SK-N-SH (cell line): Measurements from ENCODE around the gene OGFOD2. TPM values are rescaled to one million over a fixed set of nuclear protein-coding genes. Genes with fewer than 3 reads are reported as not detected.

Experiments
- CTCF ChIA-PET: fragments of 300-600, 350-600 bp; formaldehyde crosslinking; extraction: SDS; loops from one replicate; lab custom pipeline; 2021; lab: Yijun Ruan, JAX
- POLR2A ChIA-PET: fragments of 350-600 bp; sonication (Branson Sonifier 250); formaldehyde crosslinking; extraction: SDS; loops from one replicate; lab custom pipeline; 2020; ENCODE audit warnings: antibody characterized with exemption, inconsistent platforms; lab: Yijun Ruan, JAX
- DNase-seq: peaks from one replicate; pipeline ENCODE4 v3.0.0; 2012
- H2AFZ ChIP-seq: fragments of 200-600 bp; sonication (generic); 2 replicates; pipeline ENCODE4 v1.8.1; 2016; ENCODE audit warnings: antibody characterized with exemption, mild to moderate bottlenecking, low read depth
- H3F3A ChIP-seq: fragments of 200-600 bp; sonication (generic); replicated peaks from 2 replicates; pipeline ENCODE3; 2016; ENCODE audit warnings: antibody characterized with exemption, mild to moderate bottlenecking; ENCODE audit not compliant: insufficient read depth
- H3K27ac ChIP-seq, 2 experiments: fragments of 200-500 bp in 1 of 2; fragments of 200-600 bp in 1 of 2; sonication (Bioruptor generic) in 1 of 2; sonication (generic), shearing (Covaris generic) in 1 of 2; 2 replicates each; pipeline versions ENCODE4 v1.5.1 to v1.6.1; 2014 to 2016; ENCODE audit warnings: low read depth in 2 of 2, inconsistent platforms in 1 of 2, low read length in 1 of 2, mild to moderate bottlenecking in 1 of 2, mixed read lengths in 1 of 2
- H3K27me3 ChIP-seq: fragments of 200-600 bp; sonication (generic), shearing (Covaris generic); 2 replicates; pipeline ENCODE4 v1.6.1; 2016; ENCODE audit warnings: mixed run types; ENCODE audit not compliant: insufficient read depth
- H3K36me3 ChIP-seq, 2 experiments: fragments of 200-500 bp in 1 of 2; fragments of 200-600 bp in 1 of 2; sonication (Bioruptor generic) in 1 of 2; sonication (generic) in 1 of 2; replicated peaks in 1 of 2; 2 replicates each; pipeline versions ENCODE3 to v1.5.1; 2014 to 2016; ENCODE audit warnings: low read length in 1 of 2, mild to moderate bottlenecking in 1 of 2; ENCODE audit not compliant: insufficient read depth in 2 of 2, control insufficient read depth in 1 of 2
- H3K4me1 ChIP-seq, 2 experiments: fragments of 200-500 bp in 1 of 2; fragments of 200-600 bp in 1 of 2; sonication (Bioruptor generic) in 1 of 2; sonication (generic), shearing (Covaris generic) in 1 of 2; 2 replicates each; pipeline versions ENCODE4 v1.5.1 to v1.6.1; 2014 to 2016; ENCODE audit warnings: low read depth in 1 of 2, low read length in 1 of 2, mixed run types in 1 of 2; ENCODE audit not compliant: insufficient read depth in 2 of 2, control insufficient read depth in 1 of 2
- H3K4me2 ChIP-seq: fragments of 200-600 bp; sonication (generic), shearing (Covaris generic); 2 replicates; pipeline ENCODE4 v1.6.1; 2017; ENCODE audit warnings: mixed run types
- H3K4me3 ChIP-seq, 2 experiments: fragments of 200-500 bp in 1 of 2; fragments of 200-600 bp in 1 of 2; sonication (Bioruptor generic) in 1 of 2; sonication (generic), shearing (Covaris generic) in 1 of 2; 2 replicates each; pipeline versions ENCODE4 v1.5.1 to v1.8.1; 2014 to 2016; ENCODE audit warnings: low read depth in 2 of 2, inconsistent platforms in 1 of 2, low read length in 1 of 2, mild to moderate bottlenecking in 1 of 2, mixed read lengths in 1 of 2, moderate library complexity in 1 of 2
- H3K79me2 ChIP-seq: fragments of 200-600 bp; sonication (generic); 2 replicates; pipeline ENCODE4 v1.8.1; 2017; ENCODE audit warnings: mild to moderate bottlenecking; ENCODE audit not compliant: insufficient read depth
- H3K9ac ChIP-seq: fragments of 200-600 bp; sonication (generic); 2 replicates; pipeline ENCODE4 v1.6.1; 2017; ENCODE audit warnings: mixed run types
- H3K9me2 ChIP-seq: fragments of 200-600 bp; sonication (generic); 2 replicates; pipeline ENCODE4 v1.6.1; 2017; ENCODE audit warnings: mixed run types
- H3K9me3 ChIP-seq: fragments of 200-600 bp; sonication (generic); 2 replicates; pipeline ENCODE4 v1.6.1; 2017; ENCODE audit warnings: mixed run types, mild to moderate bottlenecking, moderate library complexity
- H4K20me1 ChIP-seq: fragments of 200-600 bp; sonication (generic); 2 replicates; pipeline ENCODE4 v1.6.1; 2017; ENCODE audit warnings: mild to moderate bottlenecking, mixed run types; ENCODE audit not compliant: insufficient read depth
- CHD2 ChIP-seq: fragments of 150-350 bp; IDR thresholded peaks from 2 replicates; pipeline ENCODE4 v1.6.1; 2018; ENCODE audit warnings: low read length; ENCODE audit not compliant: partially characterized antibody
- EP300 ChIP-seq, 2 experiments: IDR thresholded peaks; 2 replicates each; pipeline versions ENCODE4 v1.4.0 to v1.6.1; 2012; ENCODE audit warnings: borderline replicate concordance in 1 of 2, low read depth in 1 of 2, low read length in 1 of 2
- EZH2phosphoT487 ChIP-seq: fragments of 200-600 bp; sonication (generic); IDR thresholded peaks from 2 replicates; pipeline ENCODE4 v1.6.1; 2017; ENCODE audit warnings: low read depth, mixed run types, mild to moderate bottlenecking, antibody characterized with exemption, moderate library complexity, borderline replicate concordance
- FOSL2 ChIP-seq: IDR thresholded peaks from 2 replicates; pipeline ENCODE4 v1.4.0; 2012; ENCODE audit warnings: low read depth, mild to moderate bottlenecking, moderate library complexity, borderline replicate concordance
- GABPA ChIP-seq: IDR thresholded peaks from 2 replicates; pipeline ENCODE4 v1.4.0; 2012; ENCODE audit warnings: low read depth, mild to moderate bottlenecking
- GATA2 ChIP-seq: sonication (generic); formaldehyde crosslinking; IDR thresholded peaks from 2 replicates; pipeline ENCODE4 v1.5.0; 2020; ENCODE audit warnings: mild to moderate bottlenecking, missing genetic modification reagents
- NFIC ChIP-seq: IDR thresholded peaks from 2 replicates; pipeline ENCODE4 v1.4.0; 2012; ENCODE audit warnings: borderline replicate concordance
- NRF1 ChIP-seq: IDR thresholded peaks from 2 replicates; pipeline ENCODE4 v1.6.1; 2012; ENCODE audit warnings: low read depth, mild to moderate bottlenecking, low read length
- TAF1 ChIP-seq: IDR thresholded peaks from 2 replicates; pipeline ENCODE4 v1.6.1; 2012; ENCODE audit warnings: low read depth, mild to moderate bottlenecking, low read length, moderate library complexity, borderline replicate concordance
- USF1 ChIP-seq: IDR thresholded peaks from 2 replicates; pipeline ENCODE4 v1.4.0; 2012; ENCODE audit warnings: low read depth, borderline replicate concordance
- WGBS: methylation state at CpG from one replicate; pipeline ENCODE4 v1.1.6; 2017; ENCODE audit warnings: low lambda C conversion rate; 5-methylcytosine and 5-hydroxymethylcytosine counted together
- polyA plus RNA-seq, 3 experiments: library from polyadenylated mRNA; depleted of rRNA; stranded (reverse); fragments of >200 nt; gene quantifications; 2 replicates each; pipeline ENCODE4 v1.2.3, GENCODE V29; 2012
- TF ChIP-seq, protein P1 (sequence below): fragments of 150-350 bp; IDR thresholded peaks from 2 replicates; pipeline ENCODE4 v1.6.1; 2017; ENCODE audit warnings: antibody characterized with exemption, low read length, low read depth, borderline replicate concordance
- TF ChIP-seq, protein P2 (sequence below): IDR thresholded peaks from 2 replicates; pipeline ENCODE4 v1.4.0; 2012; ENCODE audit warnings: low read depth, borderline replicate concordance

OGFOD2 gene
- polyA plus RNA-seq, 1 of the 3 experiments (the other 2 are of a cell fraction), result 22.0 TPM

GRCh38 chr12:122963941-122964265 is 11.1 kb upstream of the OGFOD2 start:
- DNase-seq, result no peak
- Histone ChIP-seq H3K27ac (no peak overlapping the region), H3K4me3 (no peak overlapping the region), H3F3A (peaks cover 6% of the 10 kb centered on the region), H3K9me3 (no peaks in the 10 kb centered on the region), H3K9me2 (no peaks in the 10 kb centered on the region), H4K20me1 (no peaks in the 10 kb centered on the region), H3K4me1 (peaks cover 6 to 26% of the 10 kb centered on the region in 2 experiments; a peak in 2 of 4 replicates), H3K36me3 (no peaks in the 10 kb centered on the region), H3K79me2 (no peaks in the 10 kb centered on the region), H3K9ac (no peak overlapping the region), H3K27me3 (no peaks in the 10 kb centered on the region), H2AFZ (no peak overlapping the region), H3K4me2 (peak overlapping the region; percentile 93; the same call in 1 of the 2 replicates)
- ChIA-PET CTCF (interaction anchor here (1.2 to 2.6 kb wide), 3 partner anchors 11 to 170 kb away, joined by 5 to 11 read pairs (median 8); no protein-coding TSS in a partner anchor), POLR2A (interaction anchor here (0.8 kb wide), 1 partner anchor 17 kb away, joined by 4 read pairs; the partner anchor contains the start of gene ARL6IP4)
- TF ChIP-seq TAF1 (no peak), EZH2phosphoT487 (no peak), EP300 (IDR thresholded peaks at IDR 0.05; ENCODE audit: borderline replicate concordance in 1 of 2, low read depth in 1 of 2, low read length in 1 of 2) (no peak), USF1 (no peak), GATA2 (no peak), CHD2 (no peak), GABPA (no peak), NRF1 (no peak), FOSL2 (no peak), NFIC (no peak)
- TF ChIP-seq, protein P1, sequence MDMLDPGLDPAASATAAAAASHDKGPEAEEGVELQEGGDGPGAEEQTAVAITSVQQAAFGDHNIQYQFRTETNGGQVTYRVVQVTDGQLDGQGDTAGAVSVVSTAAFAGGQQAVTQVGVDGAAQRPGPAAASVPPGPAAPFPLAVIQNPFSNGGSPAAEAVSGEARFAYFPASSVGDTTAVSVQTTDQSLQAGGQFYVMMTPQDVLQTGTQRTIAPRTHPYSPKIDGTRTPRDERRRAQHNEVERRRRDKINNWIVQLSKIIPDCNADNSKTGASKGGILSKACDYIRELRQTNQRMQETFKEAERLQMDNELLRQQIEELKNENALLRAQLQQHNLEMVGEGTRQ, result no peak
- TF ChIP-seq, protein P2, sequence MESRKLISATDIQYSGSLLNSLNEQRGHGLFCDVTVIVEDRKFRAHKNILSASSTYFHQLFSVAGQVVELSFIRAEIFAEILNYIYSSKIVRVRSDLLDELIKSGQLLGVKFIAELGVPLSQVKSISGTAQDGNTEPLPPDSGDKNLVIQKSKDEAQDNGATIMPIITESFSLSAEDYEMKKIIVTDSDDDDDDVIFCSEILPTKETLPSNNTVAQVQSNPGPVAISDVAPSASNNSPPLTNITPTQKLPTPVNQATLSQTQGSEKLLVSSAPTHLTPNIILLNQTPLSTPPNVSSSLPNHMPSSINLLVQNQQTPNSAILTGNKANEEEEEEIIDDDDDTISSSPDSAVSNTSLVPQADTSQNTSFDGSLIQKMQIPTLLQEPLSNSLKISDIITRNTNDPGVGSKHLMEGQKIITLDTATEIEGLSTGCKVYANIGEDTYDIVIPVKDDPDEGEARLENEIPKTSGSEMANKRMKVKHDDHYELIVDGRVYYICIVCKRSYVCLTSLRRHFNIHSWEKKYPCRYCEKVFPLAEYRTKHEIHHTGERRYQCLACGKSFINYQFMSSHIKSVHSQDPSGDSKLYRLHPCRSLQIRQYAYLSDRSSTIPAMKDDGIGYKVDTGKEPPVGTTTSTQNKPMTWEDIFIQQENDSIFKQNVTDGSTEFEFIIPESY, result no peak
- WGBS, result 40% methylated on average over 1 of the region's 8 CpGs
